Suppressor macrophage (primary cell): Measurements from ENCODE around the gene ADD3.

Experiments used
- DNase-seq, 4 experiments: peaks; one replicate each; pipeline ENCODE4 v3.0.0-alpha.2; 2020 to 2022

The ADD3 gene

GRCh38 chr10:110184398-110184797 is 176.6 kb downstream of the ADD3 start:
- no peak for DNase-seq
